GM19238 (cell line): Measurements from ENCODE around the gene SLC44A5.
"Not testable (repeated sequence)": the region's sequence is repeated elsewhere in the genome, so short reads cannot be mapped to it uniquely, and the experiment has no call there.

Source experiments
- DNase-seq: peaks from one replicate; pipeline ENCODE4 v3.0.0; 2011; ENCODE audit warnings: low spot score; ENCODE audit not compliant: insufficient read length

SLC44A5 gene

GRCh38 chr1:75611014-75611413 is at the start of gene SLC44A5:
Gene SLC44A5 (minus strand): TSS chr1:75611114. CDS start chr1:75541447, 69,667 bp downstream.
- no peak for DNase-seq

DNA sequence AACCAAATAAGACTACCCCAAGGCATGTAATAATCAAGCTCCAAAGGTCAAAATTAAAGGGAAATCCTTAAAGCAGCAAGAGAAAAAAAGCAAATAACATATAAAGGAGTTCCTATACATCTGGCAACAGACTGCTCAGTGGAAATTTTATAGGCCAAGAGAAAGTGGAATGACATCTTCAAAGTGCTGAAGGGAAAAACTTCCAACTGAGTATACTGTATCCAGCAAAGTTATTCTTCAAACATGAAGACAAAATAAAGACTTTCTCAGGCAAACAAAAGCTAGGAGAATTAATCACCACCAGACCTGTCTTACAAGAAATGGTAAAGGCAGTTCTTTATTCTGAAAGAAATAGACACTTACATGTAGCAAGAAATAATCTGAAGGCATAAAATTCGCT is 45.0 kb upstream of the SLC44A5 start:
- no peak for DNase-seq

- DNase-seq, result not testable (repeated sequence)
These were observed 36.3 kb upstream of the SLC44A5 start for GRCh38 chr1:75647183-75647582.

DNA sequence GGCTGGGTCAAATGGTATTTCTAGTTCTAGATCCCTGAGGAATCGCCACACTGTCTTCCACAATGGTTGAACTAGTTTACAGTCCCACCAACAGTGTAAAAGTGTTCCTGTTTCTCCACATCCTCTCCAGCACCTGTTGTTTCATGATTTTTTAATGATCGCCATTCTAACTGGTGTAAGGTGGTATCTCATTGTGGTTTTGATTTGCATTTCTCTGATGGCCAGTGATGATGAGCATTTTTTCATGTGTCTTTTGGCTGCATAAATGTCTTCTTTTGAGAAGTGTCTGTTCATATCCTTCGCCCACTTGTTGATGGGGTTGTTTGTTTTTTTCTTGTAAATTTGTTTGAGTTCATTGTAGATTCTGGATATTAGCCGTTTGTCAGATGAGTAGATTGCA is 34.2 kb upstream of the SLC44A5 start:
- not testable (repeated sequence) for DNase-seq

GRCh38 chr1:75643460-75643859 is 32.5 kb upstream of the SLC44A5 start:
- no peak for DNase-seq

DNA sequence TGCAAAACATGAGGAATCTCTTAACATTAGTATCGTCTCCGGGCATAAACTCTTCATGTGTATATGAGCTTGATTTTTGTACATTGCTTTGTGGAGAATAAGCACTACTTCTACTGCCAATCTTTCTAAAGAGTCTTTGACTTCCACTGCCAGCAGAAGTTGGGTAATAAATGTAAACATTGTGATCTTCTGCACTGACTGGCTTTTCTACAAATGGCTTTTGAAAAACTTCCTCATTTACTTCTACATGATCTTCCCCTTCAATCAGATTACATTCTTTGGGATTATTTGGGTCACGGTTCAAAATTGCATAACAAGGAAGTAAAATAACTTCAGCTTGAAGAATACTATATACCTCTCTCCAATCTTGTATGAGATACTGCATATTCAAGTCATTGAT is 30.4 kb upstream of the SLC44A5 start:
- DNase-seq, result no peak

DNA sequence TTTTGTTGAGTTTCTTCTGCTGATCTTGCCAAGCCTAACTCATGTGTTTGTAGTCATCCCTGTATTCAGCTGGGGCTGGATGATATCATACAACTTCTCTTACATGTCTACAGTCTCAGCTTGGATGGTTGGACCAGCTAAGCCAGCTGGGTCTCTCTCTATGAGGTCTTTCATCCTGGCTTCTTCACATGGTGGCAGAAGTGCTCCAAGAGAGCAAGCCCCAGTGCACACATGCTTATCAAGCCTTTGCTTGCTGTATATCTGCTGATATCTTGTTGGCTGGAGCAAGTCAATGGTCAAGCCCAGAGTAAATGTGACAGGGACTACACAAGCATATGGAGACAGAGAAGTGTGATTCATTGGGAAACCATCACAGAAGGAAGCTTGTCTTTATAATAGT is 29.2 kb upstream of the SLC44A5 start:
- DNase-seq, result no peak

DNA sequence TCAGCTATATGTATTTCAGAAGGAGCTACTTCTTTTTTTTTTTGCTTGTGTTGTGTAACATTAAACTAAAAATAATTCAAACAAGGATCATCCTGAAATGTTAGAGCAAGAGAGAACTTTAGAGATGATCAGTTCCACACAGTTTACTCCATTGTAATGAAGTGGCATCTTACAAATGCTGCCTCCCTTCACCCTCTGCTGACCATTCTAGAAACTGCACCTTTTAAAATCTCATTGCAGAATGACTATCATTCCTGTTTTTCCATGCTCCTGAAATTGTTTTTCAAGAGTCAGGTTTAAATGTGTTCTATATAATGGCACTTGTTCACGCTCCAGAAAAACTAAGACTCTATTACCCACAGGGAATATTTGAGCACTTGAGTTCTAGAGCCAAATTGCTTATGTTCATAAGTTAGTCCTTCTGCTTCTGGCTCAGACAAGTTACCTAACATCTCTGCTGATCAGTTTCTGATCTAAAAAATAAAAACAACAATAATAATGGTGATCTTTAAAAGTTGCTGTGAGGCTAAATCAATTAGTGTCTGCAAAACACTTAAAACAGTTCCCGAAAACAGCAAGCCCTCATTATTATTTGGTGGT is 21.5 kb upstream of the SLC44A5 start:
- no peak for DNase-seq

DNA sequence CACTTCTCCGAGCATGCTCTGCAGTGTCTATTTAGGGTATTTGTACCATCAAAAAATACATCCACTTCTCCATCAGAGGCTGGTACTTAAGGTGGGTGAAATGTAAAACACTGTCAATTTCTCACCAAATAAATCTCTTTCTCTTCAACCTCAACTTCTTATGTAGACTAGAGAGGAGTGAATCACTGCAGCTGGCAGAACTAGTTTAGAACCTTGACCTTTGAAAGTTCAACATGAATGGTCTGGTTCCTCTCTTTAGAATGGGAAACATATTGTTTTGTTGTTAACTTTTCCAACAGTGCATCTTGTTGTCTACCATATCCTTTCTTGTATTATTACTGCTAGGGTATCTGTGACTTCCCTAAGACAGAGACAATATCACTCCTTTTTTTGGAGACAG is 20.1 kb upstream of the SLC44A5 start:
- no peak for DNase-seq

- DNase-seq, result no peak
These were observed 19.2 kb upstream of the SLC44A5 start for GRCh38 chr1:75630004-75630594.

DNA sequence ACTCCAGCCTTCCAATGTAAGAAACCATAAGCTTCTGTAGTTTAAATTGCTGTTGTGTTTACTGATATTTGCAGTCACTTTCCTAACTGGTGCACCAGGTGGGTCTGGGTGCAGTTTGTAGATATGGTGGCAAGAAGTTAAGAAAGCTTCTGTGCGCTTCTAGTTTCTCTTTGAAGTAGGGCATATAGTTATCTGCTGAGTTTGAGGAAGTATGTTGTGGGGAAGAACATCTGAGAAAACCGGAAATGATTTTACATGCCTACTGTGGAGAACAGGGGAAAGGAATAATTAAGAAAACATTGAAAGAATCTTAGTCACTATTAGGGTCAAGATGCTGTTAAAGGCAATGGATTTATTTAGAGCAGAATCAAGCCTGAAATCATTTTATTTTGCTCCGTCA is 14.9 kb upstream of the SLC44A5 start:
- no peak for DNase-seq

DNA sequence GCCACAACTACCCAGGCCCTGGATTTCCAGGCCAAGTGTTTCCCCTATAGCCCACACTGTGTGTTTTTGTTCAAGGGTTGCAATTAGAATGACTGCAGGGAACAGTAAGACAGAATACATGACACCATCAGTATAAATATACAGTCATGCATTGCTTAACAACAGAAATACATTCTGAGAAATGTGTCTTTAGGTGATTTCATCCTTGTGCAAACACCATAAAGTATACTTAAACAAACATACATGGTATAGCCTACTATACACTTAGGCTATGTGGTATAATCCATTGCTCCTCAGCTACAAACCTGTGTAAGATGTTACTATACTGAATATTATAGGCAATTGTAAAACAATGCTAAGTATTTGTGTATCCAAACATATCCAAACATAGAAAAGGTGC is 7.5 kb upstream of the SLC44A5 start:
- DNase-seq, result no peak

DNA sequence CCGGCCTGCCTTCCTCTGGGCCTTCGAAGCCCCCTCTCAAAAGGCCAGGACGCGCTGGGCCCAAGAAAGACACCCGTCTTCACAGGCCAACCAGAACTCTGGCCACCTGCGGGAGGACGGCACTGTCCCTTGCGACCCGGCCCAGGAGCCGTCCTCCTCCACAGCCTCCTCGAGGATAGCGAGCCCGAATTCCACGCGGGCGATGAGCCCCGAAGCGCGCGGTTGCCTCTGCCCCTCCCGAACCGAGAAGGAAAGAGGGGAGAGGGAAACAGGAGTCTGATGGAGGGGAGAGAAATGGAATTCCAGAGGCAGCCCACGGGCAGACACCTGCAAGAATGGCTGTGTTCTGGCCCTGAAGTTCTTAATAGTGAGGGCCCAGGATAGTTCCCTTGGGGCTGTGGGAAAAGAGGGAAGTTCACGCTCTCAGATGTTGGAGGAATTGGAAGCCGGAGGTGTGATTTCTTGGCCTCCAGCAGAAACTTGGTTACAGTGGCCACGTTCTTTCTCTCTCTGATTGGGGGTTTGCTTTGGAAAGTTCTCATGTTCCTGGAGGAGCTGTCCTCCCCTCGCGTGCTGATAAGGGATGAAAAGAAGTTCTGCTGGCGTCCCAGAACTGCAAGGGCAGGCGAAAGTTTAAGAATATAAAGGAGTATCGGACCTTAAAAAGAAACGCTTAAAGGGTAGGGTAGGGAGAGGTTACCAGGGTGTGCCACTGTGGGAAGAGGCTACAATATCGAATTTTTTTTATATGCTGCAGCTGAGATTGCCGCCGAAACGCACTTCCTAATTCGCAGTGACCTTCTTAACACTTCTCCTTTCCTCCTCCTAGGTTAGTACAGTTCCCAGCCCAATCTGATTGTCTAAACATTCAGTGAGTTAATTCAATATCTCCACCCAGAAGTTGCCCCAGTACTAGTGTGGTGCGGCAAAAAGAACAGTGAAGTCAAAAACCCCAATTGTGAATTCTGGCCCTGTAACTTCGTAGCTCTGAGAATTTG is 5.8 kb upstream of the SLC44A5 start:
- no peak for DNase-seq

DNA sequence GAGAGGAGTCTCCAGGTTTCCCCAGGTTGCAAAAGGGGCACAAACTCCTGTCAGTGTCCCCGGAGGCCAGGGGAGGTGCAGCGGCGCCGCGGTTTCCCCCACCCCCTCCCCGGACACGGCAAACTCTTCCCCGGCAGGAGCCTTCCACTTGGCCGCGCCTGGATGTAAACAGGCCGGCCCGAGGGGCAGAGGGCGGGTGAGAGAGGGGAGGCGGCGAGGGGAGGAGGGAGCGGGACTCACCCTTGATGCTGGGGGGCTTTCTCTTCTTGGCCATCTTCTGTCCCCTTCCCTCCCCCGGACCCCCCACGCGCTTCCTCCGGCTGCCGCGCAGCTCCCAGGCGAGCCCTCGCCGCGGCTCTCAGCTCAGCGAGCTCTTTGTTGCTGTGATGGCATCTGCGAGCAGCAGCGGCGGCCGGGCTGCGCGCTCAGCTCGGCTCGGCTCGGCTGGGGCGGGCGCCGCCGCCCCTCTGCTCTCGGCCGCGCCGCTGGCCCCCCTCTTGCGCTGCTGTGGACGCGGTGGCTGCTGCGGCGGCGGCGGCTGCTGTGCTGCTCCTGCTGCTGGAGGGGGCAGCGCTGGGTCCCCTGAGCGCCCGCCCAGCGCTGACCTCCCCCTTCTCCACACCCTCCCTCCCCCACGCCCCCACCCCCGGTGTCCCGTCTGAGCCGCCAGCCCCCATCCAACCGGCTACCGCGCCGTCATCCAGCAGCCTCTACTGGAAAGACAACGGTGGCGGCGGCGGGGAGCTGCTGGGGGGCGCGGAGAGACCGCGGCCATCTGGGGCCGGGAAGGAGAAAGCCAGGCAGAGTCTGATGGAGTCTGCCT is 4.9 kb upstream of the SLC44A5 start:
- DNase-seq, result no peak

- DNase-seq, result no peak
These were observed 3.5 kb upstream of the SLC44A5 start for GRCh38 chr1:75614399-75614756.

DNA sequence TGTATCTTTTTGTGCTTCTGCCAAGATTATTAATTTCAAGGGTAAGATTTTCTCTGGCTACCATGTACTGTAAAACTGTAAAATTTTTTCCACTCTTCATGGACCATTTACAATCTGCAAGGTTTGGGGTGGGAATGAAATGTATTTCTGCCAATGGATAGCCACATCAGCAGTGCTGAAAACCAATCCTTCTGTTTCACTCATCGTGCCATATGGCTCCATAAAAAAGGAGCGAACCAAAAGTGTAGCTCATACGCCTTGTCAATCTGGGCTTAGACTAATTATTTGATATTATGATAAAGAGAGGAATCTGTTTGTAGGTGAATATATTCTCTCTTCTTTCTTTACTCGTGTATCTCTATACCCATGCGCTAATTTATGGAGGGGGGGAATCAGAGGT is 3.0 kb upstream of the SLC44A5 start:
- DNase-seq, result no peak

GRCh38 chr1:75612976-75613375 is 2.1 kb upstream of the SLC44A5 start:
- no peak for DNase-seq

- no peak for DNase-seq
These were observed 8.4 kb downstream of the SLC44A5 start for GRCh38 chr1:75602486-75602885.

DNA sequence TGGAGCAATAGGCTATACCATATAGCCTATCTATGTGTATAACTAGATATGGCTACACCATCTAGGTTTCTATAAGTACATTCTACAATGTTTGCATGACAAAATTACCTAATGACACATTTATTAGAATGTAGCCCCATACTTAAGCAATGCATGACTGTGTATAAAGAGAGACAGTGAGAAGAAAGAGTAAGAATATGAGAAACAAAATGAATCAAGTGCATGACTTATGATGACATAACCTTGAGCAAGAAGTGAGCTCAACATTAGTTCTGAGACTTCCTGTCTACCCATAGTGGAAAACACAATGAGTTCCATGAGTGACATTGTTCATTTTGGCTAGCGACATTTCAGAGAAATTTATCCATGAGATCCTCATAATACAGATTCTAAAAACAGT is 10.1 kb downstream of the SLC44A5 start:
- no peak for DNase-seq

- no peak for DNase-seq
These were observed 16.6 kb downstream of the SLC44A5 start for GRCh38 chr1:75594327-75594726.

DNA sequence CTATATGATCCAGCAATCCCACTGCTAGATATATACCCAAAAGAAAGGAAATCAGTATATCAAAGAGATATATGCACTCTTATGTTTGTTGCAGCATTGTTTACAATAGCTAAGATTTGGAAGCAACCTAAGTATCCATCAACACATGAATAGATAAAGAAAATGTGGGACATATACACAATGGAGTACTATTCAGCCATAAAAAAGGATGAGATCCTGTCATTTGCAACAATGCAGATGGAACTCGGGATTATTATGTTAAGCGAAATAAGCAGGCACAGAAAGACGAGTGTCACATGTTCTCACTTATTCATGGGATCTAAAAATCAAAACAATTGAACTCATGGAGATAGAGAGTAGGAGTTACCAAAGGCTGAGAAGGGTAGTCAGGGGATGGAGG is 17.5 kb downstream of the SLC44A5 start:
- DNase-seq, result not testable (repeated sequence)

- DNase-seq, result no peak
These were observed 21.3 kb downstream of the SLC44A5 start for GRCh38 chr1:75589637-75590036.
